ENCODE results near the gene CTNNA3.
"Not testable (repeated sequence)": the region's sequence is repeated elsewhere in the genome, so short reads cannot be mapped to it uniquely, and the experiment has no call there.

Gene CTNNA3

DNA sequence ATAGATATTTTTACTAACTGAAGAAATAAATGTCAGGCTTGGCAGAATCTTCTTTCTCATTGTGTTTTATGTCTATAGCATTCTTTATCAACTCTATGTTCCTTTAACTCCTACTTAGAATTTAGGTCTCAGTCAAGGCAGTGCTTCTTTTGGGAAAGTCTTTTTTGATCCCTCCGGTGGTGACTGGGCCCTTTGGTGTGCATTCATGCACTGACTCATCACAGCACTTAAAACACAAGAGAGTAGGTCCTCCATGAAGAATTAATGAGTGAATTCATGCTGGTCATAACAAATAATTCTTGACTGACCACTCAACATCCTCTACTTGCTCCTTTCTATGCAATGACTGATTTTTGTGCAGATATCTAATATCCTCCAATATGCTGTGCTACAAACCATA lies 1229.0 kb downstream of the CTNNA3 start:
- DNase-seq: no peak

DNA sequence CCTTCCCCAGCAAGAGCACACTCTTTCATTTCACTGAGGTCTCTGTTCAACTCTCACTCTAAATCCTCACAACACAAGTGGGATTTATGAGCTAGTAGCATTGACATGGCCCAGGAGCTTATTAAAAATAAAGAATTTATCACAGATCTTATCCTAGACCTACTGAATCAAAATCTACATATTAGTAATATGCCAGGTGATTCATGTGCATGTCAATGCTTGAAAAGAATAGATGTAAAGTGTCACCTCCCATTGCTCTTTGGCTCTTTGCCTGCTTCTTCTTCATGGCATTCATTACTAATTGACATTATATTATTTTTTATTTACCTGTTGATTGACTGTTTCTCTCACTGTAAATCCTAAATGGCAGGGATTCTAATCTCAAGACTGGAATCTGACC lies 1229.4 kb downstream of the CTNNA3 start:
- DNase-seq: no peak

DNA sequence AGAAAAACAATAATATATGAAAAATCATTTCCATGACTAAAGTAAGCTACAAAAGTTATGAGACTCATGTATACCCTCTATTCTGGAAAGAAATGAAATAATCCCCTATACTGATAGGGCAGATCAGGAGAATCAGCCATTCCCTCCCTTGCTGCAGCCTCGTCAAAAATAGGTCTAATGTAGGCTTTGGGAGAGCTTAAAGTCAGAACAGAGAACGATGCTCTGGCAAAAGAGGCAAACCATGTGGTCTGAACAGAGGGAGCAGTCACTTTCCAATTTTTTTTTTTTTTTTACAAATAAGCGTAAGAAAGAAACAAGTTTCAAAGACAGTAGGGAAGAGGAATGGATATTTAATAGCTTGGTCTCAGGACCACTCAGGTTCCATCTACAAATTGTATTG lies 1232.4 kb downstream of the CTNNA3 start:
- no peak for DNase-seq

DNA sequence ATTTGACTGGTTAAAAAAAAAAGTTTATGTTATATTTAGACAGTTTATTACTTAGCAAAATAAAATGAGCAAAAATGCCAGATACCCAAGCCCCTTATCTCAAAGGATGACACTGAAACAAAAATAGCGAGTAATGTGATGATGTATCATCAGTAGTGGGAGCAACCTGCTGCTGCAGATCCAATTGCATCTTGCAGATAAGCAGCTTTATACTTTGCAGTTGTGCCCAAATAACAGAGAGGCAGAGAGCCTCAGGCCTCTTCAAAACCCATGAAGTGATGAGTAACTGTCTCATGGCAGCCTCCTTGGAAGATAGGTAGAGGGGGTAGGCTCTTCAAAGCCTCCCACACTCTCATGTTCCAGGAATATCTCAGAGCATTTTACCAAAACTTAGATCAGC lies 1238.4 kb downstream of the CTNNA3 start:
- DNase-seq: no peak

DNA sequence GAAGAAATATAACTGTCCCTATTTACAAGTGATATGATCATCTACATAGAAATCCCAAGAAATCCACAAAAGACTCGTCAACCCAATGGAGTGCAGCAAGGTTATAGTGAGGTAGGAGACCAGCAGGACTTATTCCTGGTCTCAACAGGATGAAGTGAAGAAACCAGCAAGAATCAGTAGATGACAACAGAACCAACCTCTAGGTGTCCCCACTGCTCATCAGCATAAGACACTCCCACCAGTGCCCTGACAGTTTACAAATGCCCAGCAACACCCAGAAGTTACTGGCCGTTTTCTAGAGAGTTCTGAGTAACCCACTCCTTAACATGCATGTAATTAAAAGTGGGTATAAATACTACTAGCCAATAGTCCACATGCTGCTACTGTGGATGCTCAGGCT lies 1240.7 kb downstream of the CTNNA3 start:
- DNase-seq: no peak

DNA sequence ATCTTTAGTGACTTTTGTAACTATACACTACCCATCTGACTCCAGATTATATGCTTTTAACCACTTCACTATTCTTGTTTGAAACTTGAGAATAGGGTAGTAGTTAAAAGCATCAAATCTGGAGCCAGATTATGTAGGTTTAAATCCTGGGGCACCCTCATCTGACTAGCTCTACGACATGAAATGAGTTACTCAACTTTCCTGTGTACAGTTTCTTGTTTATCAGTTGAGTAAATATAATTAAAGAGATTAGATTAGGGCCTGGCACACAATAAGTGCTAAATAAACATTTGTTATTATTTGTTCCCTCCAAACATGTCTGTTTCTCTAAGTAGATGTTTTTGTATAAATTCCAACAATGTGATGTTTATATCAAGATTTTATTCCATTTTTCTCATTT lies 1255.4 kb downstream of the CTNNA3 start:
- no peak for DNase-seq

DNA sequence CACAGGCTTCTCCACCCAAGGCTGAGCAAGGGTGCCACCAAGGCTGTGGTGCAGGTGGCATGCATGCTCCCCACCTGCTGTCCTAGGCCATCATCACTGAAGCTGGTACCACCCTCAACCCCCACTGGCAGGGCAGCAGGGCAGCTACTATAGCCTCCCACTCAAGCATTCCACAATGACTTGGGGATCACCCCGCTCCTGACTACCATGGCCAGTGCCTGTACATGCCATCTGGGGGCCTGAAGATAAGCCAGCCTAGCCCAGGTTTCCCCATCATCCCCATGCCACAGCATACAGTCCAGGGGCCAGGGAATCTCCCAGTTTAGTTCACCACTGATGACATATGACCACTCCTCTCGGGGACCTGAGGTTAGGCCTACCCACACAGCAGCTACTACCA lies 1281.1 kb downstream of the CTNNA3 start:
- DNase-seq: no peak

DNA sequence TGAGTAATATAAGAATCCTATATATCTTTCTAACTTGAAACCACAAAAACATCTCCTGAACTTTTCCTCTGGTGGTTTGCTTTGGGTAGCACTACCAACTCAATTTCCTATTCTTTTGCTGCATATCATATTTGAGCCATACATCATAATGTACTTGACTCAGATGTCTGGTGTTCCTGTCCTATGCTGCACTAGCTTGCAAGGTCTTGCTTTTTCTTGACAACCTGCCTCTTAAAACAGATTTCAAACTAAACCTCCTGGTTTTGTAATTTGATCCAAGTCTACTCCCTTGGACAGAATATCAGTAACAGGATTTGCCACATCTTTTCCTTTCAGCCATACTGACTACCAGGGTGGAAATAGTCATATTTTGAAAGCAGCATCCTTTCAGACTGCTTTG lies 1290.4 kb downstream of the CTNNA3 start:
- DNase-seq: no peak

DNA sequence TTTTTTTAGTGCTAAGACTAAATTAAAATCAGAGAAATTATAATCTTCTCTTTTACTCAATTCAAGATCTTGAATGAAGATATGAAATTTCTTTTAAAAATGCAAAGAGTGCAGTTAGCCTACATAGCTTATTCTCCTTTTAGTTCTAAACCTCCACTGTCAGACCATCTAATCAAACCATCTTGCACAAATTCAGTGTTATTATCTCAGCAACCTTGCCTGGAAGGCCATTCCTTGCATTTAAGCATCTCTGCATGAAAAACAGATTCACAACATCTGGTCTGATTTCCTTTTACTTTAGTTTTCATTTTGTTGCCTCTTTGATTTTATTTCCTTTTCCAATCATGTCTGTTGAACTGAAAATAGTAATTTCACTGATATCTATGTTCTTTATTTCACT lies 1297.3 kb downstream of the CTNNA3 start:
- DNase-seq: no peak

DNA sequence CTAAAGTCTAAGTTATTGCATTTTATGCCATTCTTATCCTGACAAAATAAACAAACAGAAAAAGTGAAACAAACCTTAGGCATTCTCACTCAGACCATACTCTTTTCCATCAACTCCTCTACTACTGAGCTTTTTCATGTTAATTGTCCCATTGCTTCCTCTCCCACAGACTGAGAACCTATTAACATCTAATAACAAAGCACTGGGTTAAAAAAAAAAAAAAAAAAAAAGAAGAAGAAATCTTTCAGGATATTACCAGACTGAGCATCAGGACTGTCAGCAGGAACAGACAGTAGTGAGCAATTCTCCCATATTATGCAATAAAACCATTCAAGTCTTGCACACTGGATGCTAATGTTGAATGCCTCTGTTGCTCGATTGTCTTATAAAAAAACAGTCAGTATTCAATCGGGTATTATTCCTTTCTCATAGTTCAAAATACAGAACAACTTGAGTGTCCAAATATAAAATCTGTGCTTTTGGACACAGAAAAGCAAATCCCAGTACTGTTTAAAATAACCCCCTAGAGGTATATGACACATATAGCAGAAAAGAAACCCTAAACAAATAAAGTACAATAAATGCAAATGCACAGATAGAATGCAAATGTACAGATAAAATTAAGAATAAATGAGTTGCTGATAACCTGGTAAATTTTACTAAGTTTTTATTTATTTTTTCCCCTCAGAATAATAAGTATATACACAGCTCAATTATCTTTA lies 1301.5 kb downstream of the CTNNA3 start:
- no peak for DNase-seq

DNA sequence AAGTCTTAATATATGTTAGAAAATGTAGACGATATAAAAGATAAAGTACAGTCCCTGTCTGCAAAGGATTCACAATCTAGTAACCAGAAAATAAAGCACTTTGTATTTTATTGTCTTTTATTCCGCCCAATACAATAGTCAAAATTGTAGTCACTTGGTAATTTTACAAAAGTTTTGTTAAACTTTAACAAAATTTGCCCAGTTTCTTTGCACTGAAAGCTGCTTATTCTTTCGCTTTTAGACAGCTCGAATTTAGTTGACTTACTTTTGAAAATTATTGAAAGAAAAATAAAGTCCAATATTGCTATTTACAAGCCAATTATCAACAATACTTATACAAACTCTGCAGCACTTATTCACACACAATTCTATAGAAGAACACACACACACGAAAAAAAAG lies 1305.1 kb downstream of the CTNNA3 start:
- DNase-seq: no peak

DNA sequence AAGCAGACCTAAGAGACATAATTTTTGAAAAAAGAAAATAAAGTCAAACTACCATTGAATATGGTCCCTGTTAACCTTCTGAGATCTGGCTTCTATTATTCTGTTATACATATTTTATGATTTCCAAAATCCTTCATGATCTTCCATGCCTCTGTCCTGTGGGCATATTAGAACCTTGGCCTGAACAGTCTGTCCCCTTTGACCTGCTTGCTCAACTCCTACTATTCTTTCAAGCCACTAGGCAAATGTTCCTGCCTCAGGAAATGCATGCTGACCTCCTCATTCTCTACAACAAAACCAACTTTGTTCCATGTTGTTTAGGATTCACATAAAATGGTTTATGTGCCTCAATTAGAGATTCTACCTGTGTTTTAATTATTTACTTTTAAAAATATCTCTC lies 1315.0 kb downstream of the CTNNA3 start:
- no peak for DNase-seq

DNA sequence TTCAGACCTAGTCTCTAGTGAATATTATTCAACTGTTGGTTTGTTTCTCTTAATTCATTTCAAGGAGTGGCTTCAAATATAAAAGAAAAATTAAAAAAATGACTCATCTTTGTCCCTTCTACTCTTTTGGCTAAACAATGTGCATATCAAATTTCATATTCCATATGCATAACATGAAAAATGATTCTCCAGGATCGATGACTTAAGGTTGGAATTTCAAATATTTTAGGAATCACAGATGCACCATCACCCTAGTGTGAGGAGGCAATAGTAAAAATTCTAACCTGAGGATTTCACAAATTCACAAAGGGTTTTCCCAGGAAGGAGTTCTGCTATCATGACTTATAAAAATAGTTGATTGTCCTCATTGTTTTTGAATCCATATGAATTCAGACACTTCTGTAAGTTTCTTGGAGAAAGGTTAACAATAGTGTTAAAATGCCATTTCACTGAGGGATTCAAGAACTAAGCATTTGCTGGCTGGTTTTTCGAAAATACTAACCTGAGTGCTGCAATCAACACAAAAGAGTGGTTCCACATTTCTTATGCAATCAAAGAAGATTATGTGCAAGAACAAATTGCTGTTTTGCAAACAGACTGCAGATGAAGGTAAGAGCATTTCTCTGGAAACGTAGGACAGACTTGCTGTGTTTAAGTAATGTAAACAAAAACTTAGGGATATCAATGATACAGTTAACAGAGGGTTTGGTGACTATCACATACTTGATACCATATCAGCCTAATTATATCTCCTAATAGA lies 1317.7 kb downstream of the CTNNA3 start:
- no peak for DNase-seq

DNA sequence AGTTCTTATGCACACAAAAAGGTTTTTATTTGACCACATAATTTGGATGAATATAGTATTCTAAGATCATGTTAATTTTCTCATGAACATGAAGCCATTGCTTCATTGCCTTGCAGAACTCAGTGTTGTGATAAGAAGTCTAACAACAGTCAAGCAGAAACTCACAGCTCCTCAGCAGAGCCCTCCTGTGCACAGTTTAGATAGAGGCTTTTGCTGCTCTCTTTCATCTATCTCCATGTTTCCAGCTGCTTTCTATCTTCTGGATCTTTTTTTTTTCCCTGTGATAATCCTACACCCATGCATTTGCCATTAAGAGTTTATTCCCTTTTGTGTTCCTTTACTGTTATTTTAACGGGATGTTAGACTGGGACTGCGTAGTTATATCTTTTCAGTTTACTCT lies 1327.8 kb downstream of the CTNNA3 start:
- no peak for DNase-seq

DNA sequence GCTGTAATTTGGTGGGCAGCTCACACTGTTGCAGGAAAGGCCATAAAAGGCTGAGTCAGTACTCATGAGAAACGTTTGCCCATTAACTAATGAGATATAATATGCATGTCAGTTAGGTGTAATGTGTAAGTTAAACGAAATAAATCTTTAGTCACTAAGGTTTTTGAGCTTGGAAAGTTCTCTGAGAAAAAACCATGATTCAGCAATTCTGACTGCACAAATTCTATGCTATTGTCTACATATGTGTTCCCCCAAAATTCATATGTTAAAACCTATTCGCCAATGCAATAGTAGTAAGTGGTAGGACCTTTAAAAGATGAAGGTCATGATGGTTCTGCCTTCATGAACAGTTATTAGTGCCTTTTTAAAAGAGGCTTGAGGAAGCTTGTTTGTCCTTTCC lies 1329.8 kb downstream of the CTNNA3 start:
- DNase-seq: no peak

DNA sequence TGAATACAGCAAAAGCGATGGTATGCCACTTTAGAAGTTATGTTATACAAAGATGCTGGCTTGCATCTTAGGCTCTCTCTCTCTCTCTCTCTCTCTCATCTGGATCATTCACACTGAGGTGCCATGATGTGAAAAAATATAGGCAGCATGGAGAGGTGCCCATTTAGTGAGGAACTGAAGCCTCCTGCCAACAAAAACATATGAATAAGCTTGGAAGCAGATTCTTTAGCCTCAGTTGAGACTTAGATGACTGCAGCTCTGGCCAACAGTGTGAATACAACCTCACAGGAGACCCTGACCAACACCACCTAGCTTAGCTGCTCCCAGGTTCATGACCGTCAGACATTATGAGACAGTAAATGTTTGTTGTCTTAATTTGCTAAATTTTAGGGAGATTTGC lies 1330.3 kb downstream of the CTNNA3 start:
- no peak for DNase-seq

DNA sequence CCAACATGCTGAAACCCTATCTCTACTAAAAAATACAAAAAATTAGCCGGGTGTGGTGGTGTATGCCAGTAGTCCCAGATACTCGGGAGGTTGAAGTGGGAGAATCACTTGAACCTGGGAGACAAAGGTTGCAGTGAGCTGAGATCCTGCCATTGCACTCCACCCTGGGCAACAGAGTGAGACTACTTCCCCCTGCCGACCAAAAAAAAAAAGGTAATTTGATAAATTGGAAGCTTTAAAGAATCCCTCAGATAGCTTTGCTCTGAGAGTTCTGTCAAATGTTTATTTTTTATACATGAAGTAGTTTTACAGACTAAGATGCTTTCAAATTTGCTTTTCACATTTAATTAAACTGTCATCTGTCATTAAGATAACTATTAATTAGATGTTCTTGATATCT lies 1333.5 kb downstream of the CTNNA3 start:
- no peak for DNase-seq

DNA sequence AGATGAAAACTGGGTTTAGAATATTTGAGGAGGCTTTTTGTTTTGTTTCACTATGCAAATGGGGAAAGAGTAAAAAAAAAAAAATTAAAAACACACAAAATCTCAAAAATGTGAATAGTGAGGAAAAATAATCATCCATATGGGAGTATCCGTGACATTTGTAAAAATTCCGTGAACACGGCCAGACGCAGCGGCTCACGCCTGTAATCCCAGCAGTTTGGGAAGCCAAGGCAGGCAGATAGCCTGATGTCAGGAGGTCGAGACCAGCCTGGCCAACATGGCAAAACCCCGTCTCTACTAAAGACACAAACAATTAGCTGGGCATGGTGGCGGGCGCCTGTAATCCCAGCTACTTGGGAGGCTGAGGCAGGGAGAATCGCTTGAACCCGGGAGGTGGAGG lies 1342.2 kb downstream of the CTNNA3 start:
- not testable (repeated sequence) for DNase-seq

DNA sequence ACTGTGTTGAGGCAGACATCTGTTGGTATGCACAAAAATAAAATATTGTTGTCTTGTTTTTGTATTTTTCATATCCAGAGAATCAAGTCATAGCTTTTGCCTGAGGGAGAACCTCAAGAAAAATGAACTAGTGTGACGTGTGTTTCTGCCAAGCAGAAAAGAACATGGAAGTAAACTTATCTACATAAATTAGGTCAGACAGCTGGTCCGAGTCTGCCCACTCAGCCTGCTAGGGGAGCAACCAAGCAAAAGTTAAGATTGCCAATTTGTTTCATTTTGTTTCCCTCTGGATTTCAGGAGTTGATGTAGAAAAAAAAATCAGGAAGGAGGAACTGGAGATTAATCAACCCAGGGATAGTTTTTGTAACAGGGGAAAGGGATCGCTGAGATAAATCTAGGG lies 1342.6 kb downstream of the CTNNA3 start:
- no peak for DNase-seq

DNA sequence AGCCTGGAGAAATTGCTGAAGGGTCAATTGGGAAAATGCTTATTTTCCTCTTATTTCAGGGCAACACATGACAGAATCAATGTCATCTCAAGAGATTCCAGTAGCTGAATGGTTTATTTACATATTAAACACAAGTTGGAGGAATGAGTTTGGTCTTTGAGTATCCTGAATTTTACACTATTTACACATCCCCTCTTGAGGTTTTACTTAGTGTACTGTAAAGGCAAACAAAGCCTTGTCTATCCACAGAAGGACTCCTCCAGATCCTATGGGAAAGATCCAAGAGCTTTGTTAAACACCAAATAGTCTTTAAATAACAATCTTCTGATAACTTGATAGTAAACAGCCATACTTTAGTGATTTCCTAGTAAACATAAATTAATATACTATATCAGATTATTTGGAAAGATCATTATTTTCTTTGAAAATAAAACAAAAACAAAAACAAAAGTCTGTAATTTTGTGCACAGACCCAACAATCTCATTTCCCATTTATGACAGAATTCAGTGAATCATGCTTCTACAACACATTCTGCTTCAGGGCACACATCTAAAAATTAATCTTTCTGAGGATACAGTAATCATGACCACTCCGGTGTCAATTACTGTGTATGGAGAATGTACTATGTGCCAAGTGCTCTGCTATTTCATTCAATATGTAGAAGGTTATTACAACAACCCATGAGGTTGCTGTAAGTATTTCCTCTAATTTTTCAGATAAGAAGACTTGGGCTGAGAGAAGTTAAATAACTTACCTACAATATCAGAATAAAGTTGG lies 1345.2 kb downstream of the CTNNA3 start:
- no peak for DNase-seq

DNA sequence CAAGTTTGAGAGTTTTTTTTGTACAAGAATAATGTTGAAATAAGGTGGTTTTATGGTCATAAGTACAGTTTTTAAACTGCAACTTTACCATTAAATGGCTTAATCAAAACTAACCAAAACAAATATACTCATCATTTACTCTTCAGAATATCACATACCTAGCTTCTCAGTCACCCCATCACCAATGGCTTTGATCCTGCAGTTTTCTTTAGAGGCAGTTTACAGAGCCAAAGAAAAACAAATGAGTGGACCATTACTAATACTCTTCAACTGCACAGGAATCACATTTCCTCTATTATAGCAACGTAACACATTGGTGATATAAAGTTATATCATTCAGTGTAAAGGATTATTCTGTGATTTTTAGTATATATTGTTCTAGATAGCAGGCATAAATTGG lies 1346.3 kb downstream of the CTNNA3 start:
- no peak for DNase-seq

DNA sequence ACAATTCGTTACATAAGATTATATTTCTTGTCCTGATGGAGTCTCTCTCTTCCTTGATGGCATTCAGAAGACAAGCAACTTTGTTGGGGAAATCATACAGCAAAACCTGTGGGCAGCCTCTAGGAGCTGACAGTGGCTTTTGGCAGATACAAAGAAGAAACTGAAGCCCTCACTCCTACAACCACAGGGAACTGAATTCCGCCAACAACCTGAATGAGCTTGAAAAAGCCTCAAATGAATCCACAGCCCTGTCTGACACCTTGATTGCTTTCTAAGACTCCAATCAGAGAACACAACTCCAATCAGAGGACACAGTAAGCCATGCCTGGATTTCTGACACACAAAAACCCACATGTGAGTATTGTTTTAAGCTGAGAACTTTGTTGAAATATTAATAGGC lies 1346.9 kb downstream of the CTNNA3 start:
- no peak for DNase-seq

DNA sequence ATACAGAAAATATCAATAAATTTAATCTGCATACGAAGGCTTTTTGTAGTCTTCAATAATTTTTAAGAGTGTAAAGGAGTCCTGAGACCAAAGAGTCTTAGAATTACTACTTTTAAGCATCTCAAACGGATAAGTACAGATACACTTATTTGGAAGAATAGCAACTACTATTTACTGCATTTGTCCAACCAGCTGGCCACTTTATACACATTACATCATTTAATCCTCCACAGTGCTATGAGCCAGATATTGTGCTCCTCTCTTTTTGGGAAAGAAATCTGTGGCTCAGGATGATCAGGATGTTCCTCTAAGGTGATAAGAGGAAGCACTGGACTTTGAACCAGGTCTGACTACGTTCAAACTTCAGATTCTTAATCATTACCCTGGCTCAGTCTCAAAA lies 1358.8 kb downstream of the CTNNA3 start:
- no peak for DNase-seq

DNA sequence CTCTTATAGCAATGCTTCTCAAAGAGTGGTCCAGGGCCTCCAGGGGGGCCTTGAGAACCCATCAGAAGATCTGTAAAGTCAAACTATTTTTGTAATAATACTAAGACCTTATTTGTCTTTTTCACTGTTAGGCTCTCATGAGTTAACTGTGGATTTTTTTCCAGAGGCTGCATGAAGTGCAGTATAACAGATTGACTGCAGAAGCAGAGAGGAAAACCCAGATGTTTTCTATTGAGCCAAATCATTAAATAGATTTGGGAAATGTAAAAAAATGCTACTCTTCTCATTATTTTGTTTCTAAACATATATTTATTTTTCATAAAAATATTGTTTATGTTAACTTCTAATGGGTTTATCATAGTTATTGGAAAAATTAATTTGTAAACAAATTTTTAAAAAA lies 1359.2 kb downstream of the CTNNA3 start:
- DNase-seq: no peak
